LNCAP (cell line): ENCODE measurements around the gene DHCR24.

Experiments used
- CTCF ChIP-seq: fragments of 450-650 bp; IDR thresholded peaks from 2 replicates; pipeline ENCODE4 v1.5.1; 2017; ENCODE audit warnings: mild to moderate bottlenecking

Gene DHCR24

GRCh38 chr1:54842963-54843362, 44.0 kb downstream of the DHCR24 start:
- TF ChIP-seq CTCF = no peak

DNA sequence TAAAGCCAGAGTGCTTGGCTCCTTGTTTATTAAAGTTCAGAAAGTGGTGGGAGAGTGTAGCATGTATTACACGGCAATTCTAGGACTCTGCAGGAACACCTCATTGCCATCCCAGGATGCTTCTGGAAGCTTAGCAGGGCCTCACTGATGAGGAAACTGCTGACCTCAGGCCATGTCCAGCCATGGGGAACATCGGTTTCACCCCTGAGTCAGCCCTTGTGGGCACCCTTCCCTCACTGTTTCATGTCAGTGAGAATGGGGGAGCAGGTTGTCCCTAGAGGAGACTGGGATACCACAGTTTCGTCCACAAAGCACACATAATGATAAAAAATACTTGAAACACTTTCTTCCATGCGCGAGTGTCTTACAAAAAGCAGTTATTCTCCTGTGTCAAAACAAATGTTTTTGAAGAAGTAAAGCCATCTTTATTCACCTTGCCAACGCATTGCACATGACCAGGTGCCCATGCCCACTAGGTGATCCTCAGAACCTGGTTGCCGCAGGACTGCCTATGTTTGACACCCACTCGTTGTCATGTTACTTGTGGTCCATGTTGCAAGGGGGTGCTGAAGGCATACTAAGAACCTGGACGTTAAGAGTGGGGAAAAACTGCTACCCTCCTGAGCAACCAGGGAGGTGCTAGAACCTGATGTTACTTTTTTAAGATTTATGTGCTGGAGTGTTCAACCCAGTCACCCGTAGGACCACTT, 44.6 kb downstream of the DHCR24 start:
- no peak for TF ChIP-seq CTCF

DNA sequence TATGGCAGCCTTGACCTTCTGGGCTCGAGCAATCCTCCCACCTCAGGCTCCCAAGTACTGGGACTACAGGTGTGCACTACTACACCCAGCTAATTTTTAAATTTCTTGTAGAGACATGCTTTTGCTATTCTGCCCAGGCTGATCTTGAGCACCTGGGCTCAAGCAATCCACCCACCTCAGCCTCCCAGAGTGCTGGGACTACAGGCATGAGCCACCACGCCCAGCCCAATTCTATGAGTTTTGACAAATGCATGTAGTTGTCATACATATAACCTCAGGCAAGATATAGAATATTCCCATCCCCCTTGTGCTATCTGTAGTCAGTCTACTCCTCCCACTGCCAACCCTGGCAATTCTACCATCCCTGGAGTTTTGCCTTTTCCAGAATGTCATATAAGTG, 47.2 kb downstream of the DHCR24 start:
- TF ChIP-seq CTCF = no peak

- no peak for TF ChIP-seq CTCF
These were observed 48.3 kb downstream of the DHCR24 start for GRCh38 chr1:54838565-54839180.

DNA sequence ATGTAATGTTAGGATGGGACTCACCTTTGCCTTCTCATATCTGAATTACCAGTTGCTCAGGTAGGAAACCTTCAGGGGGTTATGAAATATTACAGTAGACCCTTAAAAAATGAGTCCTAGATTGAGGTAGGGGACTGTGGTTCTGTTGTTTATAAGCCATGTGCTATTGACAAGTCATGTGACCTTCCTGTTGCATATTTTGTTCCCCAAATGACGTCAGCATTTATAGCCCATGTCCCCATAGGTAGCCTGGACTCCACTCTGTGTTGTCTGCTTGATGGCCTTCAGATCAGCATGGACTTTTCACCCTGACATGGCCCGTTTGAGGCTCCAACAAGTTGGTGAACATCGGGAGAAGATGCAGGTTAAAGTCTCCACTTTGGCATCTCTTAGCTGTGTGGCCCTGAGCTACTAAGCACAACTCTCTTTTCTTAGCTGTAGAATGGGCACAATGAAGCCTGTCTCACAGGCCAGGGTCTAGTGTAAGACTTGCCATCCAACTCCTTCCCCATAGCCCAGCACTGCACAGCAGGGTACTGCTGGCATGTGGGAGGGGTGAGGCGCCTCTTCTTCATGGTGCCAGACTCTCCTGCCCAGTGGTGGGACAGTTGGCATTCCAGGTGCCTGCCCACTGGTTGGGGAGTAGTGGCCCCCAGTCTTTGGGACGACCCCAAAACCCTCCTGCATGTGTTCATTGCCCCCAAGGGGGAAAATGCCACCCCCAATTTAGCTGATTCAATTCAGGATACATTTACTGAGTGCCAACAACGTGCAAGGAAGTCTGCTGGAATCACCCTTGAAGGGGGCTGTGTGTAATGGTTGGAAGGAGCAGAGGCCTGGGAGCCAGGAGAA, 49.8 kb downstream of the DHCR24 start:
- no peak for TF ChIP-seq CTCF

DNA sequence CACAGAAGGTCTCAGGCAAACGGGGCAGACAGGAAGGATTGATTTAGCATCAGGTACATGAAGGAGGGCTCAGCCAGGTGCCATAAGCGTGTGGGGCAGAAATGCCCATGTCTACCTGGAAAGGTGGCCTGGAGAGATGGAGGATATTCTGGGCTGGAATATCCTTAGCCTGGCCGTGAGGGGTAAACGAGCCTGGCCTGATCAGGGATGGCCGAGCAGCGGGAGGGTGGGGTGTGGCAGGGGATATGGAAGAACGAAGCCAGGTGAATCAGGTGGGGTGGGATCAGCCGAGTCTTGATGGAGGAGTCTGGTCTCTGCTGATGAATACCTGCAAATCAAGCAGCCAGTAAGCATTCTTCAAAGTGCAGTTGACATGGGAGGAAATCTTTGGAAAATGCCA, 50.4 kb downstream of the DHCR24 start:
- no peak for TF ChIP-seq CTCF

DNA sequence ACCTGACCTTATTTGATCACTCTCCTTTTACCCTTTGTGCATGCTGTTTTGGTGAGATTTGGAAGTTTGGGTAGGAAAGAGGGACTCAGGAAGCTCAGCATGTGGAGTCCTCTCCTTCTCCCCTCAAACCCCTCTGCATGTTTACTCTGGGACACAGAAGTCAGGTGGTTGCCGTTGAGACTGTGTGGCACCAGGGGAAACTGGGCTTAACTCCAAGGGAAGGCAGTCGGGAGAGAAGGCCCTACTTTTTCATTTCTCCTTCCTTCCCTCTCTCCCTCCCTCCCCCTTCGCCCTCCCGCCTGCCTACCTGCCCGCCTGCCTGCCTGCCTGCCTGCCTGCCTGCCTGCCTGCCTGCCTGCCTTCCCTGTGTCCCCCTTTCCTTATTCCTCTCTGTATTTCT, 51.0 kb downstream of the DHCR24 start:
- no peak for TF ChIP-seq CTCF
